Measurements from ENCODE around the gene BCAS3. TPM values are rescaled to one million over a fixed set of nuclear protein-coding genes. Genes with fewer than 3 reads are reported as not detected.

The BCAS3 gene
- total RNA-seq, 2 experiments from 2014 or later = 20.1 to 31.8 TPM

DNA sequence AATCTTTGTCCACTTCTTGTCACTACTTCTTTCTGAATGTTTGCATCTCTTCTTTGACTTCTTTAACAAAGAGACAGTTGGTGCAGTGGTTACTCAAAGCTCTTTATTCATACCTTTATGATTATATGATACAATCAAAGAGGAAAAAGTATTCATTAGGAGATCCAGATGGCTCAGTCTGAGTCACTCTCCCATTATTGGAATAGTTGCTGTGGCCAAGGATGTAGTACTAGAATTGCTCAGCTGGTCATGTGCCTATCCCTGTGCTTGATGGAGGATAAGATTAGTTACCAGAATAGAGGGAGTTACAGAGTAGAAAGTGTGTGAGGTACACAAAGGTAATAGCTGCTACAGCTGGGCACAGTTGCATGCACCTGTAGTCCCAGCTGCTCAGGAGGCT is 18.3 kb downstream of the BCAS3 start:
- peaks cover 55% of the 10 kb centered on the region for H3K36me3 Mint-ChIP-seq (ENCODE audit: low read depth)
- DNase-seq (no peak), ATAC-seq (ENCODE audit: poor library complexity) (no peak)

DNA sequence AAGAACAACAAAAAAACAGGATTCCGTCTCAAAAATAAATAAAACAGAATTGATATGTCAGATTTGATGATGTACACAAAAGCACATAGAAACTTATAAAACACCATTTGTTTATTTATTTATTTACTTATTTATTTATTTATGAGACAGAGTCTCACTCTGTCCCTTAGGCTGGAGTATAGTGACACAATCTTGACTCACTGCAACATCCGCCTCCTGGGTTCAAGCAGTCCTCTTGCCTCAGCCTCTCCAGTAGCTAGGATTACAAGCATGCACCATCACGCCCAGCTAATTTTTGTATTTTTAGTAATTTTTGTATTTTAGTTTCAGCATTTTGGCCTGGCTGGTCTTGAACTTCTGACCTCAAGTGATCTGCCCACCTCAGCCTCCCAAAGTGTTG is 21.4 kb downstream of the BCAS3 start:
- CTCF ChIA-PET = no interaction called here
- DNase-seq (no peak), ATAC-seq (ENCODE audit: poor library complexity) (no peak)
- H3K27ac ChIP-seq (ENCODE audit: low read depth in 1 of 2, low read length in 2 of 2) = no peak overlapping the region
- H3K27me3 ChIP-seq (ENCODE audit: control insufficient read depth in 1 of 2, insufficient read depth in 2 of 2, low read length in 2 of 2) = no peaks in the 10 kb centered on the region
- POLR2A ChIA-PET = no interaction called here
- TF ChIP-seq, protein P1, sequence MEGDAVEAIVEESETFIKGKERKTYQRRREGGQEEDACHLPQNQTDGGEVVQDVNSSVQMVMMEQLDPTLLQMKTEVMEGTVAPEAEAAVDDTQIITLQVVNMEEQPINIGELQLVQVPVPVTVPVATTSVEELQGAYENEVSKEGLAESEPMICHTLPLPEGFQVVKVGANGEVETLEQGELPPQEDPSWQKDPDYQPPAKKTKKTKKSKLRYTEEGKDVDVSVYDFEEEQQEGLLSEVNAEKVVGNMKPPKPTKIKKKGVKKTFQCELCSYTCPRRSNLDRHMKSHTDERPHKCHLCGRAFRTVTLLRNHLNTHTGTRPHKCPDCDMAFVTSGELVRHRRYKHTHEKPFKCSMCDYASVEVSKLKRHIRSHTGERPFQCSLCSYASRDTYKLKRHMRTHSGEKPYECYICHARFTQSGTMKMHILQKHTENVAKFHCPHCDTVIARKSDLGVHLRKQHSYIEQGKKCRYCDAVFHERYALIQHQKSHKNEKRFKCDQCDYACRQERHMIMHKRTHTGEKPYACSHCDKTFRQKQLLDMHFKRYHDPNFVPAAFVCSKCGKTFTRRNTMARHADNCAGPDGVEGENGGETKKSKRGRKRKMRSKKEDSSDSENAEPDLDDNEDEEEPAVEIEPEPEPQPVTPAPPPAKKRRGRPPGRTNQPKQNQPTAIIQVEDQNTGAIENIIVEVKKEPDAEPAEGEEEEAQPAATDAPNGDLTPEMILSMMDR (IDR thresholded peaks at IDR 0.05) = no peak
- peaks cover 39% of the 10 kb centered on the region for H3K36me3 Mint-ChIP-seq (ENCODE audit: low read depth)
- no peak overlapping the region for H3K27ac Mint-ChIP-seq
- H3K27me3 Mint-ChIP-seq = no peaks in the 10 kb centered on the region
- no peaks in the 10 kb centered on the region for H3K9me3 ChIP-seq (ENCODE audit: control insufficient read depth in 1 of 2, insufficient read depth in 1 of 2, low read length in 2 of 2)
- no peak overlapping the region for H3K4me3 Mint-ChIP-seq
- peaks cover 11% of the 10 kb centered on the region for H3K36me3 ChIP-seq (ENCODE audit: insufficient read depth, low read length)
- intact Hi-C loops (cut with DNase I, micrococcal nuclease) = no loop called here
- H3K4me1 Mint-ChIP-seq (ENCODE audit: low read depth) = no peaks in the 10 kb centered on the region
- no peak overlapping the region for H3K4me3 ChIP-seq (ENCODE audit: low read length)
- no peaks in the 10 kb centered on the region for H3K9me3 Mint-ChIP-seq
- no peaks in the 10 kb centered on the region for H3K4me1 ChIP-seq (ENCODE audit: insufficient read depth, low read length)

More for the DNA sequence above, 18.3 kb downstream of the BCAS3 start:
- POLR2A ChIA-PET = no interaction called here
- Mint-ChIP-seq H3K27ac (no peak overlapping the region), H3K9me3 (no peaks in the 10 kb centered on the region), H3K4me3 (no peak overlapping the region), H3K27me3 (no peaks in the 10 kb centered on the region), H3K4me1 (ENCODE audit: low read depth) (no peaks in the 10 kb centered on the region)
- TF ChIP-seq, protein P1 (IDR thresholded peaks at IDR 0.05) = no peak
- no peak overlapping the region for H3K4me3 ChIP-seq (ENCODE audit: low read length)
- H3K27ac ChIP-seq (ENCODE audit: low read depth in 1 of 2, low read length in 2 of 2) = no peak overlapping the region
- peaks cover 14% of the 10 kb centered on the region for H3K36me3 ChIP-seq (ENCODE audit: insufficient read depth, low read length)
- H3K27me3 ChIP-seq (ENCODE audit: control insufficient read depth in 1 of 2, insufficient read depth in 2 of 2, low read length in 2 of 2) = no peaks in the 10 kb centered on the region
- no peaks in the 10 kb centered on the region for H3K4me1 ChIP-seq (ENCODE audit: insufficient read depth, low read length)
- intact Hi-C loops (cut with DNase I, micrococcal nuclease) = no loop called here
- H3K9me3 ChIP-seq (ENCODE audit: control insufficient read depth in 1 of 2, insufficient read depth in 1 of 2, low read length in 2 of 2) = no peaks in the 10 kb centered on the region
- CTCF ChIA-PET = no interaction called here

DNA sequence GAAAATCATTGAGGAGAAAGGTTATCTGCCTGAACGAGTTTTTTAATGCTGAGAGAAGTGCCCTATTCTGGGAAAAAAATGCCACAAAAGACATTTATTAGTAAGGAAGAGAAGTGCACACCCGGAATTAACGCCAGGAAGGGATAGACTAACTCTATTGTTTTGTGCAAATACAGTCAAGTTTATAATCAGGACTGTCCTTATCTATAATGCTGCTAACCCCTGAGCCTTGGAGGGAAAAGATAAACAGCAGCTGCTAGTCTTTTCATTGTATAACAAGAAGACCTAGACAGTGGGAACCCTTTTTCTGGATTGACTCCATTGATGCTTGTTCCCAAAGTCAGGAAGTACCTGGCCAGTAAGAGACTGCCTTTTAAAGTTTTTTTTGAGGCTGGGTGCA is 26.5 kb downstream of the BCAS3 start:
- Histone ChIP-seq H3K36me3 (ENCODE audit: insufficient read depth, low read length) (no peaks in the 10 kb centered on the region), H3K9me3 (ENCODE audit: control insufficient read depth in 1 of 2, insufficient read depth in 1 of 2, low read length in 2 of 2) (no peaks in the 10 kb centered on the region), H3K4me1 (ENCODE audit: insufficient read depth, low read length) (no peaks in the 10 kb centered on the region), H3K27ac (ENCODE audit: low read depth in 1 of 2, low read length in 2 of 2) (no peak overlapping the region), H3K27me3 (ENCODE audit: control insufficient read depth in 1 of 2, insufficient read depth in 2 of 2, low read length in 2 of 2) (no peaks in the 10 kb centered on the region), H3K4me3 (ENCODE audit: low read length) (no peak overlapping the region)
- ATAC-seq (ENCODE audit: poor library complexity) (no peak), DNase-seq (no peak)
- Mint-ChIP-seq H3K27me3 (no peaks in the 10 kb centered on the region), H3K4me1 (ENCODE audit: low read depth) (no peaks in the 10 kb centered on the region), H3K36me3 (ENCODE audit: low read depth) (peaks cover 40% of the 10 kb centered on the region), H3K27ac (no peak overlapping the region), H3K9me3 (no peaks in the 10 kb centered on the region), H3K4me3 (no peak overlapping the region)
- intact Hi-C loops (cut with DNase I, micrococcal nuclease) = no loop called here
- POLR2A ChIA-PET = no interaction called here
- CTCF ChIA-PET = no interaction called here
- TF ChIP-seq, protein P1 (IDR thresholded peaks at IDR 0.05) = no peak
